Uterus (tissue), 4 donors: ENCODE results near the gene HAPLN2. TPM values are rescaled to one million over a fixed set of nuclear protein-coding genes. Genes with fewer than 3 reads are reported as not detected.
A peak's percentile ranks its signal among the peaks of the same experiment; 100 is the strongest.

Experiments used
- DNase-seq, 2 donors: peaks; one replicate each; pipeline ENCODE4 v3.0.0-alpha.2; 2019 to 2020
- H3K27ac ChIP-seq, 2 donors: fragments of 200-600 bp; sonication (generic); 1 replicate in 1 of 2; 2 replicates in 1 of 2; pipeline ENCODE4 v1.5.1; 2016 to 2018
- H3K27me3 ChIP-seq, 2 donors: fragments of 200-600 bp; sonication (generic); one replicate each; pipeline ENCODE4 v1.5.1; 2018 to 2019; ENCODE audit warnings: control low read depth in 1 of 2
- H3K36me3 ChIP-seq, 2 donors: fragments of 200-600 bp; sonication (generic); one replicate each; pipeline ENCODE4 v1.5.1; 2019; ENCODE audit warnings: control low read depth in 1 of 2
- H3K4me1 ChIP-seq, 2 donors: fragments of 200-600 bp; sonication (generic); one replicate each; pipeline ENCODE4 v1.5.1; 2018 to 2019; ENCODE audit warnings: control low read depth in 1 of 2
- H3K4me3 ChIP-seq, 2 donors: fragments of 200-600 bp; sonication (generic); 1 replicate in 1 of 2; 2 replicates in 1 of 2; pipeline ENCODE4 v1.5.1; 2018 to 2019; ENCODE audit warnings: mild to moderate bottlenecking in 1 of 2
- H3K9me3 ChIP-seq, 2 donors: fragments of 200-600 bp; sonication (generic); one replicate each; pipeline ENCODE4 v1.5.1; 2019; ENCODE audit warnings: control low read depth in 1 of 2
- CTCF ChIP-seq, 4 experiments: fragments of 200-600 bp in 2 of 4; fragments of 450-650 bp in 2 of 4; sonication (generic) in 2 of 4; IDR thresholded peaks; one replicate each; pipeline ENCODE4 v1.5.1; 2016 to 2019; ENCODE audit warnings: antibody characterized with exemption in 4 of 4, mild to moderate bottlenecking in 2 of 4, moderate library complexity in 1 of 4
- POLR2A ChIP-seq, 2 donors: fragments of 450-650 bp; IDR thresholded peaks; one replicate each; pipeline ENCODE4 v1.6.1; 2016; ENCODE audit warnings: antibody characterized with exemption in 2 of 2, mild to moderate bottlenecking in 1 of 2, moderate library complexity in 1 of 2
- intact Hi-C: fragments of 100-400 bp; cut with DNase I; formaldehyde crosslinking; loops from one replicate; pipeline ENCODE4 v1.15.1; 2023; ENCODE audit warnings: low total_unique reads
- total RNA-seq, 4 donors: library from RNA; depleted of rRNA in 3 of 4; stranded (reverse); fragments of >200 nt in 3 of 4; gene quantifications; one replicate each; pipeline versions ENCODE4 v1.1.0 to v1.2.4, GENCODE V29; 2014 to 2023
- donor health status: DM: yes; HTN: yes; CAD: no.

The HAPLN2 gene
- total RNA-seq, 4 donors from 2014 or later, result 0.77 to 3.9 TPM; not detected in 2

- no peaks in the 10 kb centered on the region for H3K27me3 ChIP-seq
- intact Hi-C loops, result loop anchor here (10.0 kb wide), 1 partner anchor 54 kb away; the partner anchor contains the start of genes ISG20L2 and METTL25B
- DNase-seq, result no peak
- TF ChIP-seq POLR2A (IDR thresholded peaks at IDR 0.05) (no peak), CTCF (IDR thresholded peaks at IDR 0.05) (no peak)
- no peaks in the 10 kb centered on the region for H3K9me3 ChIP-seq
- H3K27ac ChIP-seq, result peak overlapping the region; percentile 87 to 89
- H3K4me3 ChIP-seq, result no peak overlapping the region
- H3K4me1 ChIP-seq, result peaks cover 9 to 13% of the 10 kb centered on the region in 2 donors
- H3K36me3 ChIP-seq, result no peaks in the 10 kb centered on the region
Observed at GRCh38 chr1:156670791-156671190, 51.6 kb downstream of the HAPLN2 start.

- no peak overlapping the region for H3K27ac ChIP-seq
- no peaks in the 10 kb centered on the region for H3K9me3 ChIP-seq
- H3K36me3 ChIP-seq, result no peaks in the 10 kb centered on the region
- no peaks in the 10 kb centered on the region for H3K27me3 ChIP-seq
- no peak for DNase-seq
- no peak overlapping the region for H3K4me3 ChIP-seq
- H3K4me1 ChIP-seq, result peaks cover 9 to 13% of the 10 kb centered on the region in 2 donors
- intact Hi-C loops, result loop anchor here (10.0 kb wide), 1 partner anchor 53 kb away; the partner anchor contains the start of genes ISG20L2 and METTL25B
- TF ChIP-seq POLR2A (IDR thresholded peaks at IDR 0.05), result no peak
Observed at GRCh38 chr1:156671804-156672203, 52.6 kb downstream of the HAPLN2 start.

GRCh38 chr1:156673387-156674121 lies 54.3 kb downstream of the HAPLN2 start:
- DNase-seq, result no peak
- Histone ChIP-seq H3K4me3 (no peak overlapping the region), H3K9me3 (no peaks in the 10 kb centered on the region), H3K36me3 (no peaks in the 10 kb centered on the region), H3K27me3 (no peaks in the 10 kb centered on the region), H3K27ac (peak overlapping the region; percentile 41 to 90), H3K4me1 (peaks cover 0 to under 1% of the 10 kb centered on the region in 2 donors)
- TF ChIP-seq CTCF (IDR thresholded peaks at IDR 0.05) (no peak), POLR2A (IDR thresholded peaks at IDR 0.05) (no peak)
- intact Hi-C loops, result loop anchor here (10.0 kb wide), 1 partner anchor 51 kb away; the partner anchor contains the start of genes ISG20L2 and METTL25B

Other genes starting within 250 kb of the HAPLN2 start
- gene MEF2D, start 118.6 kb upstream of the HAPLN2 start, total RNA-seq, result 100 to 1,000 TPM in 1 of 4 donors, 10 to 100 TPM in 2, 1 to 10 TPM in 1; 8.4 to 101 (median 35.1) TPM
- 10 to 100 TPM in 1 of 4 donors, under 1 TPM in 1, not detected in 2; 0.09 to 13.2 TPM for gene IQGAP3, start 46.9 kb upstream of the HAPLN2 start, total RNA-seq
- gene TTC24, start 39.7 kb upstream of the HAPLN2 start, total RNA-seq, result not detected
- gene NAXE, start 27.6 kb upstream of the HAPLN2 start, total RNA-seq, result 10 to 100 TPM; 39.5 to 74.4 (median 52.2) TPM
- gene GPATCH4, start 17.9 kb upstream of the HAPLN2 start, total RNA-seq, result 10 to 100 TPM in 3 of 4 donors, 1 to 10 TPM in 1; 2.3 to 31.6 (median 19.8) TPM
- 1 to 10 TPM in 3 of 4 donors, not detected in 1; 2.3 to 3.0 (median 2.8) TPM for gene BCAN, start 22.7 kb downstream of the HAPLN2 start, total RNA-seq
- 10 to 100 TPM in 3 of 4 donors, 1 to 10 TPM in 1; 9.7 to 70.9 (median 34.5) TPM for gene NES, start 58.0 kb downstream of the HAPLN2 start, total RNA-seq
- 10 to 100 TPM in 3 of 4 donors, not detected in 1; 11.0 to 71.5 (median 14.3) TPM for gene CRABP2, start 86.2 kb downstream of the HAPLN2 start, total RNA-seq
- 10 to 100 TPM in 3 of 4 donors, 1 to 10 TPM in 1; 3.5 to 69.7 (median 29.4) TPM for gene METTL25B, start 109.1 kb downstream of the HAPLN2 start, total RNA-seq
- gene ISG20L2, start 109.4 kb downstream of the HAPLN2 start, total RNA-seq, result 10 to 100 TPM in 2 of 4 donors, 1 to 10 TPM in 2; 3.6 to 24.8 (median 10.2) TPM
- gene MRPL24, start 121.7 kb downstream of the HAPLN2 start, total RNA-seq, result 10 to 100 TPM in 3 of 4 donors, 1 to 10 TPM in 1; 8.2 to 58.5 (median 23.8) TPM
- gene HDGF, start 132.3 kb downstream of the HAPLN2 start, total RNA-seq, result 100 to 1,000 TPM in 2 of 4 donors, 10 to 100 TPM in 2; 41.2 to 150 (median 73.7) TPM
- 10 to 100 TPM; 22.7 to 71.9 (median 29.1) TPM for gene PRCC, start 148.1 kb downstream of the HAPLN2 start, total RNA-seq
- gene SH2D2A, start 197.4 kb downstream of the HAPLN2 start, total RNA-seq, result 1 to 10 TPM in 1 of 4 donors, not detected in 3; 6.0 TPM
- gene INSRR, start 239.7 kb downstream of the HAPLN2 start, total RNA-seq, result 1 to 10 TPM in 1 of 4 donors, not detected in 3; 1.2 TPM
- 10 to 100 TPM in 1 of 4 donors, 1 to 10 TPM in 1, under 1 TPM in 2; 0.35 to 19.2 (median 3.6) TPM for gene NTRK1, start 241.4 kb downstream of the HAPLN2 start, total RNA-seq